H1 (cell line): ENCODE measurements around the gene RAB40B. TPM values are rescaled to one million over a fixed set of nuclear protein-coding genes. Genes with fewer than 3 reads are reported as not detected.

Experiments
- CTCF ChIA-PET: fragments of 300-600 bp; sonication (Branson Sonifier 250); formaldehyde crosslinking; loops from one replicate; lab custom pipeline; 2021; ENCODE audit not compliant: partially characterized antibody; lab: Charles Lee
- POLR2A ChIA-PET: fragments of 300-600 bp; sonication (Branson Sonifier 250); formaldehyde crosslinking; loops from one replicate; lab custom pipeline; 2021; ENCODE audit warnings: inconsistent platforms; ENCODE audit not compliant: partially characterized antibody; lab: Charles Lee
- DNase-seq, 2 experiments: peaks; one replicate each; pipeline versions ENCODE4 v3.0.0 to v3.0.0-alpha.2; 2010 to 2022; ENCODE audit warnings: low spot score in 2 of 2, low read depth in 1 of 2, mixed read lengths in 1 of 2
- FAIRE-seq: peaks from 2 replicates; lab custom pipeline; 2011; peaks lifted over from hg19 to GRCh38; lab: Jason Lieb, UNC
- H2AFZ ChIP-seq: 2 replicates; pipeline ENCODE4 v1.8.1; 2012; ENCODE audit warnings: low read length, inconsistent platforms
- H2AK5ac ChIP-seq: 2 replicates; pipeline ENCODE4 v1.6.1; 2013; ENCODE audit warnings: low read depth, low read length
- H2BK120ac ChIP-seq: replicated peaks from 2 replicates; pipeline ENCODE3; 2013; ENCODE audit warnings: low read depth, low read length, inconsistent platforms
- H2BK12ac ChIP-seq: 2 replicates; pipeline ENCODE4 v1.6.1; 2013; ENCODE audit warnings: low read depth, low read length
- H2BK15ac ChIP-seq: 2 replicates; pipeline ENCODE4 v1.6.1; 2013; ENCODE audit warnings: low read length
- H2BK20ac ChIP-seq: 2 replicates; pipeline ENCODE4 v1.6.1; 2013; ENCODE audit warnings: low read length
- H2BK5ac ChIP-seq: 2 replicates; pipeline ENCODE4 v1.6.1; 2013; ENCODE audit warnings: low read depth, low read length
- H3K14ac ChIP-seq: 2 replicates; pipeline ENCODE4 v1.6.1; 2013; ENCODE audit warnings: inconsistent platforms; ENCODE audit not compliant: insufficient read length
- H3K18ac ChIP-seq: 2 replicates; pipeline ENCODE4 v1.6.1; 2013; ENCODE audit warnings: low read length; ENCODE audit errors: extremely low read depth
- H3K23ac ChIP-seq: 2 replicates; pipeline ENCODE4 v1.6.1; 2013; ENCODE audit warnings: inconsistent platforms; ENCODE audit not compliant: insufficient read length
- H3K23me2 ChIP-seq: 2 replicates; pipeline ENCODE4 v1.6.1; 2013; ENCODE audit warnings: low read depth, low read length
- H3K27ac ChIP-seq: 2 replicates; pipeline ENCODE4 v1.6.1; 2011; ENCODE audit warnings: low read depth, low read length, inconsistent platforms
- H3K27me3 ChIP-seq, 4 experiments: replicated peaks in 1 of 4; 1 replicate in 1 of 4; 2 replicates in 3 of 4; pipeline versions ENCODE4 v1.6.1 to v1.8.1; 2011 to 2013; ENCODE audit warnings: low read length in 3 of 4, mild to moderate bottlenecking in 3 of 4, inconsistent platforms in 2 of 4, mixed read lengths in 2 of 4, moderate library complexity in 1 of 4; ENCODE audit not compliant: control insufficient read depth in 3 of 4, insufficient read depth in 3 of 4; ENCODE audit errors: extremely low read depth in 1 of 4
- H3K36me3 ChIP-seq, 4 experiments: 2 replicates each; pipeline versions ENCODE4 v1.6.1 to v1.8.1; 2011 to 2013; ENCODE audit warnings: mild to moderate bottlenecking in 4 of 4, low read length in 3 of 4, moderate library complexity in 2 of 4, control low read depth in 1 of 4, inconsistent platforms in 1 of 4; ENCODE audit not compliant: insufficient read depth in 4 of 4, control insufficient read depth in 2 of 4
- H3K4ac ChIP-seq: replicated peaks from 2 replicates; pipeline ENCODE3; 2013; ENCODE audit warnings: low read length, low read depth, mixed read lengths, inconsistent platforms; ENCODE audit not compliant: insufficient read length
- H3K4me1 ChIP-seq, 4 experiments: replicated peaks in 1 of 4; 1 replicate in 1 of 4; 2 replicates in 3 of 4; pipeline versions ENCODE4 v1.6.1 to v1.8.1; 2011 to 2013; ENCODE audit warnings: low read length in 3 of 4, inconsistent platforms in 2 of 4, mixed read lengths in 1 of 4; ENCODE audit not compliant: insufficient read depth in 4 of 4, control insufficient read depth in 3 of 4
- H3K4me2 ChIP-seq, 2 experiments: 2 replicates each; pipeline versions ENCODE4 v1.6.1 to v1.8.1; 2011 to 2013; ENCODE audit warnings: low read depth in 2 of 2, low read length in 2 of 2, control low read depth in 1 of 2, inconsistent platforms in 1 of 2, mild to moderate bottlenecking in 1 of 2; ENCODE audit not compliant: insufficient read depth in 1 of 2
- H3K4me3 ChIP-seq, 4 experiments: fragments of 200-600, 300-600 bp in 1 of 4; sonication (generic), shearing (Covaris generic), sonication (Bioruptor Twin) in 1 of 4; 2 replicates each; pipeline versions ENCODE4 v1.5.1 to v1.8.1; 2011 to 2016; ENCODE audit warnings: low read length in 4 of 4, low read depth in 3 of 4, control low read depth in 2 of 4, inconsistent platforms in 2 of 4, mild to moderate bottlenecking in 2 of 4, mixed read lengths in 1 of 4, moderate library complexity in 1 of 4; ENCODE audit not compliant: insufficient read depth in 2 of 4; ENCODE audit errors: extremely low read depth in 1 of 4
- H3K56ac ChIP-seq: replicated peaks from 2 replicates; pipeline ENCODE3; 2013; ENCODE audit warnings: low read depth, mild to moderate bottlenecking, mixed read lengths, low read length, inconsistent platforms; ENCODE audit not compliant: insufficient read length
- H3K79me1 ChIP-seq: 2 replicates; pipeline ENCODE4 v1.6.1; 2013; ENCODE audit warnings: low read depth, low read length, control low read depth
- H3K79me2 ChIP-seq, 2 experiments: 2 replicates each; pipeline versions ENCODE4 v1.6.1 to v1.8.1; 2012 to 2013; ENCODE audit warnings: low read length in 2 of 2, mild to moderate bottlenecking in 2 of 2, inconsistent platforms in 1 of 2; ENCODE audit not compliant: insufficient read depth in 2 of 2, control insufficient read depth in 1 of 2
- H3K9ac ChIP-seq, 4 experiments: replicated peaks in 1 of 4; 1 replicate in 1 of 4; 2 replicates in 3 of 4; pipeline versions ENCODE4 v1.6.1 to v1.8.1; 2011 to 2013; ENCODE audit warnings: low read depth in 3 of 4, low read length in 3 of 4, control low read depth in 2 of 4, mild to moderate bottlenecking in 2 of 4, moderate library complexity in 2 of 4, inconsistent platforms in 1 of 4; ENCODE audit errors: extremely low read depth in 1 of 4
- H3K9me3 ChIP-seq, 2 experiments: 2 replicates each; pipeline versions ENCODE4 v1.6.1 to v1.8.1; 2012 to 2013; ENCODE audit warnings: mild to moderate bottlenecking in 2 of 2, moderate library complexity in 2 of 2, control low read depth in 1 of 2, inconsistent platforms in 1 of 2, low read depth in 1 of 2, low read length in 1 of 2, mixed read lengths in 1 of 2; ENCODE audit not compliant: insufficient read depth in 2 of 2
- H4K20me1 ChIP-seq, 2 experiments: replicated peaks in 1 of 2; 2 replicates each; pipeline versions ENCODE3 to v1.8.1; 2011 to 2013; ENCODE audit warnings: inconsistent platforms in 2 of 2, low read length in 2 of 2, mild to moderate bottlenecking in 1 of 2; ENCODE audit not compliant: insufficient read depth in 2 of 2, control insufficient read depth in 1 of 2
- H4K5ac ChIP-seq: 2 replicates; pipeline ENCODE4 v1.6.1; 2013; ENCODE audit warnings: low read length, low read depth, mixed read lengths, inconsistent platforms; ENCODE audit not compliant: insufficient read length
- H4K8ac ChIP-seq: 2 replicates; pipeline ENCODE4 v1.8.0; 2013; ENCODE audit warnings: mild to moderate bottlenecking, moderate library complexity, low read length, inconsistent platforms; ENCODE audit not compliant: insufficient read depth; ENCODE audit errors: extremely low read depth
- H4K91ac ChIP-seq: replicated peaks from 2 replicates; pipeline ENCODE3; 2013; ENCODE audit warnings: low read length, mixed read lengths, inconsistent platforms; ENCODE audit not compliant: insufficient read length
- ASH2L ChIP-seq: fragments of 200-600, 300-600 bp; sonication (generic); IDR thresholded peaks from one replicate; pipeline ENCODE4 v1.7.1; 2017; ENCODE audit warnings: low read length
- BCL11A ChIP-seq, 2 experiments: IDR thresholded peaks; one replicate each; pipeline ENCODE4 v1.6.1; 2011; ENCODE audit warnings: low read depth in 2 of 2, low read length in 2 of 2, mild to moderate bottlenecking in 2 of 2
- BRCA1 ChIP-seq: IDR thresholded peaks from 2 replicates; pipeline ENCODE4 v1.6.1; 2012; ENCODE audit warnings: low read depth, low read length, improper control_type of control experiment
- CBX5 ChIP-seq: fragments of 300-800, 300-1000 bp; sonication (generic); IDR thresholded peaks from 2 replicates; pipeline ENCODE4 v1.7.1; 2016; ENCODE audit warnings: antibody characterized with exemption, low read length, low read depth
- CEBPB ChIP-seq: IDR thresholded peaks from 2 replicates; pipeline ENCODE4 v1.6.1; 2012; ENCODE audit warnings: low read depth, low read length
- CTBP2 ChIP-seq: IDR thresholded peaks from 2 replicates; pipeline ENCODE4 v1.7.0; 2011; ENCODE audit warnings: borderline replicate concordance, mild to moderate bottlenecking, moderate library complexity, mixed read lengths, low read length; ENCODE audit not compliant: insufficient read depth, insufficient read length
- KDM1A ChIP-seq: fragments of 200-600, 300-600 bp; sonication (generic); IDR thresholded peaks from 2 replicates; pipeline ENCODE4 v1.7.1; 2016; ENCODE audit warnings: mild to moderate bottlenecking, low read length, borderline replicate concordance
- POLR2A ChIP-seq, 2 experiments: IDR thresholded peaks; 1 replicate in 1 of 2; 2 replicates in 1 of 2; pipeline ENCODE4 v1.6.1; 2011; ENCODE audit warnings: low read depth in 2 of 2, low read length in 2 of 2, mild to moderate bottlenecking in 2 of 2; ENCODE audit errors: control extremely low read depth in 1 of 2
- SIN3A ChIP-seq, 2 experiments: IDR thresholded peaks in 1 of 2; conservative IDR thresholded peaks in 1 of 2; 2 replicates each; pipeline ENCODE4 v1.6.1; 2011 to 2012; ENCODE audit warnings: low read length in 2 of 2, improper control_type of control experiment in 1 of 2, low read depth in 1 of 2, mild to moderate bottlenecking in 1 of 2
- WGBS, 2 experiments: shearing (Covaris generic) in 1 of 2; methylation state at CpG; one replicate each; pipeline versions ENCODE4 v1.1.6 to v1.1.7; 2013 to 2015; ENCODE audit warnings: low lambda C conversion rate in 2 of 2, mixed read lengths in 2 of 2, inconsistent platforms in 1 of 2, low coverage in 1 of 2, missing lambda C conversion rate in 1 of 2; ENCODE audit not compliant: insufficient replicate concordance in 2 of 2, insufficient coverage in 1 of 2, insufficient read length in 1 of 2; ENCODE audit errors: extremely low coverage in 1 of 2, missing lambda C conversion rate in 1 of 2; 5-methylcytosine and 5-hydroxymethylcytosine counted together
- polyA plus RNA-seq, 7 experiments: library from polyadenylated mRNA; depleted of rRNA in 3 of 7; stranded (reverse) in 5 of 7; unstranded in 2 of 7; fragments of >200 nt in 5 of 7; fragments of 200-250 nt in 2 of 7; gene quantifications; 1 replicate in 5 of 7; 2 replicates in 1 of 7; 4 replicates in 1 of 7; pipeline versions ENCODE4 v1.2.1 to v1.2.3, GENCODE V29; 2011 to 2013; ENCODE audit warnings: missing spikeins in 2 of 7, mixed read lengths in 2 of 7
- total RNA-seq: library from RNA; stranded (reverse); fragmentation: NEBNext Ultra II Directional; extraction: Animal tissue kit (Norgen Biotek cat#: 25700); gene quantifications from 2 replicates; pipeline ENCODE4 v1.2.1, GENCODE V29; 2021

The RAB40B gene
- total and polyA plus RNA-seq, 2 of the 8 experiments (the other 6 are each of a cell fraction or from before 2014, with no cell fraction given) = 3.1 to 4.6 TPM

DNA sequence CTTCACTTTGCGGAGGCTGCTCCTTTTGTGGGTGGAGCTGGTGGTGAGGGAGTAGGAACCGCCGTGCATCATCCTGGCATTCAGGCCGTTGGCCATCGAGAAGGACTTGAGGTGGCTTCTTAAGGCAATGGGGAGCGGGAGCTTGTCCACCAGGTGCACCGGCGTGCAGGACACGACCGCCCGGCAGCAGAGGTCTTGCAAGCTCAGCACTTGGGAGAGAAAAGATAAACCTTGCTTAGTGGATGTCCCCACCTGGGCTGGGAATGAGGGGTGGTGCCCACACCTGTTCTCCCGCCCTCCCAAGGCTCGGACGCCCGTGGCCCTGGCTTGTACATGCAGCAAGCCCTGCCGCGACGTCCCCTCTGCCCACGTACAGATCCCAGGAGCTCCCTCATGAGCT lies 40.6 kb downstream of the RAB40B start:
- Histone ChIP-seq H3K79me1 (no peaks in the 10 kb centered on the region), H2BK120ac (no peak overlapping the region), H4K91ac (no peak overlapping the region), H3K23ac (no peak overlapping the region), H3K4me3 (no peak overlapping the region), H2AFZ (no peak overlapping the region), H2BK20ac (no peak overlapping the region), H3K4me1 (no peaks in the 10 kb centered on the region), H3K23me2 (no peaks in the 10 kb centered on the region), H3K14ac (no peak overlapping the region), H3K27me3 (no peaks in the 10 kb centered on the region), H2AK5ac (no peak overlapping the region), H3K9me3 (peaks cover 0 to 4% of the 10 kb centered on the region in 2 experiments; a peak in 1 of 4 replicates), H2BK15ac (no peak overlapping the region), H4K8ac (peak overlapping the region; percentile 68; the same call in 1 of the 2 replicates), H2BK5ac (no peak overlapping the region), H3K56ac (no peak overlapping the region), H3K4ac (no peak overlapping the region), H2BK12ac (no peak overlapping the region), H4K5ac (no peak overlapping the region), H3K27ac (no peak overlapping the region), H4K20me1 (peaks cover 0 to 9% of the 10 kb centered on the region in 2 experiments), H3K4me2 (no peak overlapping the region), H3K18ac (no peak overlapping the region), H3K9ac (no peak overlapping the region), H3K79me2 (no peaks in the 10 kb centered on the region), H3K36me3 (no peaks in the 10 kb centered on the region; a peak in 1 of 8 replicates)
- no peak for FAIRE-seq
- ChIA-PET POLR2A (interaction anchor here (0.8 to 1.6 kb wide), 2 partner anchors 10 to 52 kb away, joined by 4 read pairs; no protein-coding TSS in a partner anchor), CTCF (interaction anchor here (0.7 to 2.2 kb wide), 5 partner anchors 8 to 120 kb away, joined by 4 to 14 read pairs (median 5); no protein-coding TSS in a partner anchor)
- no peak for TF ChIP-seq CBX5
- TF ChIP-seq BCL11A (IDR thresholded peaks at IDR 0.05; ENCODE audit: low read depth in 2 of 2, low read length in 2 of 2) = no peak
- TF ChIP-seq CEBPB = no peak
- TF ChIP-seq POLR2A (IDR thresholded peaks at IDR 0.05; ENCODE audit: control extremely low read depth in 1 of 2, low read depth in 2 of 2, low read length in 2 of 2) = no peak
- TF ChIP-seq KDM1A = no peak
- TF ChIP-seq BRCA1 = no peak
- TF ChIP-seq ASH2L = no peak
- TF ChIP-seq SIN3A (conservative IDR thresholded peaks at IDR 0.05 in 1 of 2, IDR thresholded peaks at IDR 0.05 in 1 of 2; ENCODE audit: low read depth in 1 of 2, low read length in 2 of 2) = no peak
- TF ChIP-seq CTBP2 = no peak
- DNase-seq = no peak
- 89% methylated on average over 15 of the region's 19 CpGs; no CpG with 5 or more reads in 1 of the 2 experiments for WGBS, 2 experiments
